MV-4-11 (cell line): ENCODE data around the gene KCP.
A peak's percentile ranks its signal among the peaks of the same experiment; 100 is the strongest.

Source experiments
- DNase-seq: peaks from one replicate; lab custom pipeline; 2025; lab: John Stamatoyannopoulos, UW

The KCP gene

GRCh38 chr7:128887169-128888038 is 23.1 kb downstream of the KCP start:
- DNase-seq = no peak

- no peak for DNase-seq
These were observed 23.9 kb downstream of the KCP start for GRCh38 chr7:128886391-128887168.

GRCh38 chr7:128885370-128886187 is 24.9 kb downstream of the KCP start:
- no peak for DNase-seq

GRCh38 chr7:128884561-128885369 is 25.7 kb downstream of the KCP start:
- no peak for DNase-seq

- DNase-seq = peak; percentile 74
These were observed 26.7 kb downstream of the KCP start for GRCh38 chr7:128883622-128884448.

GRCh38 chr7:128882134-128882533 is 28.4 kb downstream of the KCP start:
- no peak for DNase-seq

- no peak for DNase-seq
These were observed 28.9 kb downstream of the KCP start for GRCh38 chr7:128881458-128882125.

GRCh38 chr7:128880791-128881457 is 29.6 kb downstream of the KCP start:
- DNase-seq = no peak

GRCh38 chr7:128879939-128880746 is 30.4 kb downstream of the KCP start:
- DNase-seq = no peak

GRCh38 chr7:128879461-128879938 is 31.0 kb downstream of the KCP start:
- DNase-seq = no peak

GRCh38 chr7:128878226-128879105 is 32.0 kb downstream of the KCP start:
- DNase-seq = no peak

- peak; percentile 20 for DNase-seq
These were observed 32.8 kb downstream of the KCP start for GRCh38 chr7:128877756-128878120.

GRCh38 chr7:128876978-128877755 is 33.3 kb downstream of the KCP start:
- no peak for DNase-seq

GRCh38 chr7:128876586-128876977 is 33.9 kb downstream of the KCP start:
- DNase-seq = no peak

GRCh38 chr7:128876127-128876526 is 34.4 kb downstream of the KCP start:
- DNase-seq = no peak

GRCh38 chr7:128875523-128875948 is 35.0 kb downstream of the KCP start:
- DNase-seq = no peak
